Colonic mucosa (tissue), 4 donors: ENCODE data around the gene MPPED1. TPM values are rescaled to one million over a fixed set of nuclear protein-coding genes. Genes with fewer than 3 reads are reported as not detected.

Experiments used
- DNase-seq: peaks from one replicate; pipeline ENCODE4 v3.0.0-alpha.2; 2020
- H3K27ac ChIP-seq: fragments of 200-600 bp; one replicate; pipeline ENCODE4 v1.8.0; 2021
- H3K27me3 ChIP-seq: fragments of 200-600 bp; one replicate; pipeline ENCODE4 v1.8.0; 2021
- H3K36me3 ChIP-seq: fragments of 200-600 bp; one replicate; pipeline ENCODE4 v1.8.0; 2021
- H3K4me1 ChIP-seq: fragments of 200-600 bp; one replicate; pipeline ENCODE4 v1.8.0; 2021; ENCODE audit warnings: mild to moderate bottlenecking
- H3K4me3 ChIP-seq: fragments of 200-600 bp; one replicate; pipeline ENCODE4 v1.8.0; 2021
- H3K9ac ChIP-seq, 2 donors: one replicate each; pipeline ENCODE4 v1.7.0; 2013; ENCODE audit warnings: control low read depth in 2 of 2, low read depth in 2 of 2, low read length in 2 of 2
- H3K9me3 ChIP-seq: fragments of 200-600 bp; one replicate; pipeline ENCODE4 v1.8.0; 2021
- intact Hi-C: fragments of 100-400 bp; cut with DNase I; formaldehyde crosslinking; loops from one replicate; pipeline ENCODE4 v1.14.1; 2022
- total RNA-seq, 2 donors: library from RNA; stranded (reverse); fragmentation: NEBNext Ultra II Directional in 1 of 2; extraction: Animal tissue kit (Norgen Biotek cat#: 25700) in 1 of 2; gene quantifications; one replicate each; pipeline ENCODE4 v1.2.1, GENCODE V29; 2021
- TF ChIP-seq, protein P1 (sequence below): fragments of 200-600 bp; IDR thresholded peaks from one replicate; pipeline ENCODE4 v1.8.0; 2022; ENCODE audit warnings: antibody characterized with exemption, mild to moderate bottlenecking
- donor health status: healthy.
- donor health status: DM: no; HTN: no; CAD: no.
- donor health status: DM: no; HTN: no; CAD: no.

Gene MPPED1
- total RNA-seq, 2 donors from 2014 or later, result 0.05 TPM; not detected in 1

DNA sequence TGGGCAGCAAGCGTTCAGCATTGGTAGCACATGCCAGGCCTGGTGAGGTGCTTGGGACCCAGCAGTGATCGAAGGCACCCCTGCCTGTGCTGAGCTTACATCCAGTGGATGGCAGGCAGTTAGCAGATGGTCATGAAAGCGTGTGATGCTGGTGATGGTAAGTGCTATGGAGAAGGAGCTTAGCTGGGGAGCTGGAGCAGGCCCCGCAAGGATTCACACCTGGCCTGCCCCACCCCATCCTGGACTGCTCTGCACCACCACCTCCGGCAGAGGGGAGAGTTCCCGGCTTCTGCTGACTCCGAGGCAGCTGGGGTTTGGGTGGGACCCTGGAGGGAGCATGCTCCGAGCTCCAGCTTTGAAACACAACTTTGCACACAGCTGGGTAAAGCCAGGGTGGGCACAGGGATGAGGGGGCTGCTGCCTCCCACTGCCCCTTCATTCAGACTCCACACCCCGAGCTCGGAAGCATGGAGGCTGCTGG, 16.2 kb downstream of the MPPED1 start:
- no peaks in the 10 kb centered on the region for H3K9me3 ChIP-seq
- H3K36me3 ChIP-seq, result no peaks in the 10 kb centered on the region
- intact Hi-C loops, result no loop called here
- H3K4me3 ChIP-seq, result no peak overlapping the region
- no peaks in the 10 kb centered on the region for H3K4me1 ChIP-seq
- H3K9ac ChIP-seq, result no peak overlapping the region
- no peak for DNase-seq
- H3K27me3 ChIP-seq, result no peaks in the 10 kb centered on the region
- TF ChIP-seq, protein P1, sequence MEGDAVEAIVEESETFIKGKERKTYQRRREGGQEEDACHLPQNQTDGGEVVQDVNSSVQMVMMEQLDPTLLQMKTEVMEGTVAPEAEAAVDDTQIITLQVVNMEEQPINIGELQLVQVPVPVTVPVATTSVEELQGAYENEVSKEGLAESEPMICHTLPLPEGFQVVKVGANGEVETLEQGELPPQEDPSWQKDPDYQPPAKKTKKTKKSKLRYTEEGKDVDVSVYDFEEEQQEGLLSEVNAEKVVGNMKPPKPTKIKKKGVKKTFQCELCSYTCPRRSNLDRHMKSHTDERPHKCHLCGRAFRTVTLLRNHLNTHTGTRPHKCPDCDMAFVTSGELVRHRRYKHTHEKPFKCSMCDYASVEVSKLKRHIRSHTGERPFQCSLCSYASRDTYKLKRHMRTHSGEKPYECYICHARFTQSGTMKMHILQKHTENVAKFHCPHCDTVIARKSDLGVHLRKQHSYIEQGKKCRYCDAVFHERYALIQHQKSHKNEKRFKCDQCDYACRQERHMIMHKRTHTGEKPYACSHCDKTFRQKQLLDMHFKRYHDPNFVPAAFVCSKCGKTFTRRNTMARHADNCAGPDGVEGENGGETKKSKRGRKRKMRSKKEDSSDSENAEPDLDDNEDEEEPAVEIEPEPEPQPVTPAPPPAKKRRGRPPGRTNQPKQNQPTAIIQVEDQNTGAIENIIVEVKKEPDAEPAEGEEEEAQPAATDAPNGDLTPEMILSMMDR, result no peak
- H3K27ac ChIP-seq, result no peak overlapping the region

DNA sequence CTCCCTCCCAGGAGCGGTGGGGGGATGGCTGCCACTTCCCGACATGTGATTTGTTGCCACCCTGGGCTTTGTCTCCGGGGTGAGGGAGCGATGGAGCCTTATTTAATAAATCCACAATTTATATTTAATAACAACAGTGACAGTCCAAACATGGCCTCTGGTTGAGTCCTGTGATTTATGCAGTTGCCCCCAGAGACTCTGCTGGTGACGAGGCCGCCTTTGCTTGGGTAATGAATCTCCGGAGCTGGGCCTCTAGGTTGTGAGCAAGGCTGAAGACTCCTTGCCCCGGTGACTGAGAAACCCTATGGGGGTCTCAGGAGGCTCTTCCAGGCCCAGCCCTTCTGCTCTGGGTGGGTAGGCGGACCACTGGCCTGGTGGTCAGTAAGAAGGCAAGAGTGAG, 16.7 kb downstream of the MPPED1 start:
- DNase-seq, result no peak
- Histone ChIP-seq H3K9me3 (no peaks in the 10 kb centered on the region), H3K9ac (no peak overlapping the region), H3K4me3 (no peak overlapping the region), H3K27me3 (no peaks in the 10 kb centered on the region), H3K36me3 (no peaks in the 10 kb centered on the region), H3K4me1 (no peaks in the 10 kb centered on the region), H3K27ac (no peak overlapping the region)
- intact Hi-C loops, result no loop called here
- TF ChIP-seq, protein P1, result no peak

DNA sequence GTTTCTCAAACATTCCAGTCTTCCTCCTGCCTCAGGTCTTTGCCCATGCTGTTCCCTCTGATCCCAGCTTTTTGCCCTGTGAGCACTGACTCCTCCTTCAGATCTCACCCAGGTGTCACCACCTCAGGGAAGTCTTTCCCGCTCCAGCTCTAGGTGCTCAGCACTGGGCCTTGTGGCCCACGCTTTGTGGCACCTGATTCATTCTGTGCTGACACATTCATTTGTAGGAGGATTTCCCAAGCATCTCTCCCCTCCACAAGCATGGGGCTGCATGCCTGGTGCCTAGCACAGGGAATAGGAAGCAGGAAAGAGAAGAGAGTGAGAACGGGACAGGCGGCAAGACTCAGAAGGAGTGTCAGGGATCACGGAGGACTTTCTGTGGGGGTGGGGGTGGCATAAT, 17.6 kb downstream of the MPPED1 start:
- Histone ChIP-seq H3K9ac (no peak overlapping the region), H3K27ac (no peak overlapping the region), H3K4me3 (no peak overlapping the region), H3K27me3 (no peaks in the 10 kb centered on the region), H3K36me3 (no peaks in the 10 kb centered on the region), H3K9me3 (no peaks in the 10 kb centered on the region), H3K4me1 (no peaks in the 10 kb centered on the region)
- intact Hi-C loops, result no loop called here
- DNase-seq, result no peak
- TF ChIP-seq, protein P1, result no peak

DNA sequence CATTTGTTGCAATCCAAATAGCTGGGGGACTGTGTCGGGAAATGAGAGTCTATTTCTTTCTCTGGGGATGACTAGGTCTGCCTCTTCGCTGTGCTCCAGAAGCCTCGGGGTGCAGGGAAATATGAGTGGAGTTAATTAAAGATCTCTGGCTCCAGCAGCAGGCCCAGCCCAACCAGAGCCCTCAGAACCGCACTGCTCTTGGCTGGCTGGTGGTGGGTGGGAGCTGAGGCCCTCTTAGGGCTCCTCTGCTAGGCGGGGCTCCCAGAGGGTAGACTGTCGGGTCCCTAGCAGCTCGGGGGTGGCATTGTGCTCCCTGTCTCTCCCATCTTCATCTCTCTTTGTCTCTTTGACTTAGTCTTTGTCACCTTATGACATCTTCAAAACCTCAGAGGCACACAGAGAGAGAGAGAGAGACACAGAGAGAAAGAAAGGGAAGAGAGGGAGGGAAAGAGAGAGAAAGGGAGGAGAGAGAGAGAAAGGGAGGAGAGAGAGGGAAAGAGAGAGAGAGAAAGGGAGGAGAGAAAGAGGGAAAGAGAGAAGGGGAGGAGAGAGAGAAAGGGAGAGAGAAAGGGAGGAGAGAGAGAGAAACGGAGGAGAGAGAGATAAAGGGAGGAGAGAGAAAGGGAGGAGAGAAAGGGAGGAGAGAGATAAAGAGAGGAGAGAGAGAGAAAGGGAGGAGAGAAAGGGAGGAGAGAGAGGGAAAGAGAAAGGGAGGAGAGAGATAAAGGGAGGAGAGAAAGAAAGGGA, 20.2 kb downstream of the MPPED1 start:
- DNase-seq, result no peak
- Histone ChIP-seq H3K27me3 (no peaks in the 10 kb centered on the region), H3K27ac (no peak overlapping the region), H3K9me3 (no peaks in the 10 kb centered on the region), H3K4me1 (no peaks in the 10 kb centered on the region), H3K4me3 (no peak overlapping the region), H3K36me3 (no peaks in the 10 kb centered on the region), H3K9ac (no peak overlapping the region)
- TF ChIP-seq, protein P1, result no peak
- intact Hi-C loops, result no loop called here

DNA sequence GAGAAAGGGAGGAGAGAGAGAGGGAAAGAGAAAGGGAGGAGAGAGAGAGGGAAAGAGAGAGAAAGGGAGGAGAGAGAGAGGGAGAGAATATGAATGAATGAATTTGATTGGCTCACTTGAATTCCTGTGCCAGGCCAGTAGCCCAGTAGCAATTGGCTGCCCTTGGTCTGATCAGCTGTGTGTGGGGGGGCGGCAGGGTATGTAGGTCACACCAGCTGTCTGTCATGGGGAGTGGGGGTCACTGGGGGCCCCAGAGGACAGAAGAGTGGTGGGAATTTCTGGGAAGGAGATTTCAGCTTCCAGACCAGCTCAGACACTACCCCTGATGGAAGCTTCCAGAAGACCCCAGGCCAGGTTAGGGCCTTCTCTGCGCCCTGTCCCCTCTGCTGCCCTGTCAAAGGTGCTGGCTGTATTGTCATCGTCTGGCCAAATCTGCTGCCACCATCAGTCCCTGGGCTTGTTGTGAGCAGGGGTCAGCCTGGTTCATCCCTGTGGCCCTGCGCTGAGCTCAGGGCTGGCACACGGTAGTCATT, 21.1 kb downstream of the MPPED1 start:
- no peaks in the 10 kb centered on the region for H3K36me3 ChIP-seq
- H3K27me3 ChIP-seq, result no peaks in the 10 kb centered on the region
- H3K4me1 ChIP-seq, result no peaks in the 10 kb centered on the region
- TF ChIP-seq, protein P1, result no peak
- no peak overlapping the region for H3K27ac ChIP-seq
- intact Hi-C loops, result no loop called here
- no peak for DNase-seq
- no peak overlapping the region for H3K9ac ChIP-seq
- no peaks in the 10 kb centered on the region for H3K9me3 ChIP-seq
- H3K4me3 ChIP-seq, result no peak overlapping the region
